ENCODE data around the gene OIP5. TPM values are rescaled to one million over a fixed set of nuclear protein-coding genes. Genes with fewer than 3 reads are reported as not detected.

Gene OIP5
- total and polyA plus RNA-seq, 2 of the 4 experiments (the other 2 are of a cell fraction), result 4.1 to 5.5 TPM

DNA sequence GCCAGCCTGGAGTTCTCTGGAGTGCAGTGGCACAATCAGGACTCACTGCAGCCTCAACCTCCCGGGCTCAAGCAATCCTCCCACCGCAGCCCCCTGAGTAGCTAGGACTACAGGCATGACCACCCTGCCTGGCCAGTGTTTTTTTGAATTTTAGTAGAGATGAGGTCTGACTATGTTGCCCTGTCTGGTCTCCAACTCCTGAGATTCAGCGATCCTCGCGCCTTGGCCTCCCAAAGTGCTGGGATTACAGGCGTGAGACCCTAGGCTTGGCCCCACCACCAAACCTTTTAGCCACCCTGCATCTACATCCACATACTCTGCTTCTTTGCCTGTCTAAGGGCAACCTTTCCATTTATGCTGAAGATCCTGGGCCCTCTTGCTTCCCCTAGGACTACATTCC, 4.7 kb upstream of the OIP5 start:
- Histone ChIP-seq H3K36me3 (ENCODE audit: control insufficient read depth, insufficient read depth, low read length) (no peaks in the 10 kb centered on the region), H3K27ac (ENCODE audit: insufficient read depth, low read length) (no peak overlapping the region), H2BK5ac (ENCODE audit: low read depth, low read length, poor library complexity, severe bottlenecking) (no peak overlapping the region), H3K79me1 (ENCODE audit: low read depth in 1 of 2, low read length in 2 of 2) (peaks cover 35 to 56% of the 10 kb centered on the region in 2 experiments), H3K23ac (ENCODE audit: low read depth, low read length) (peak overlapping the region; percentile 32; the same call in 1 of the 2 replicates), H2BK15ac (ENCODE audit: low read depth, low read length) (no peak overlapping the region), H3K4me3 (ENCODE audit: insufficient read depth, low read depth, low read length) (no peak overlapping the region), H3K27me3 (ENCODE audit: control insufficient read depth, insufficient read depth, low read length) (no peaks in the 10 kb centered on the region), H3K4me2 (ENCODE audit: low read depth, low read length) (no peak overlapping the region), H2BK20ac (ENCODE audit: low read depth, low read length) (no peak overlapping the region), H3K18ac (ENCODE audit: low read depth, low read length) (no peak overlapping the region), H4K91ac (ENCODE audit: insufficient read depth, low read depth, low read length) (no peak overlapping the region), H3K4ac (ENCODE audit: low read depth, low read length) (no peak overlapping the region), H4K5ac (ENCODE audit: low read depth, low read length) (no peak overlapping the region), H3K9me1 (ENCODE audit: insufficient read depth, low read length) (peaks cover 14% of the 10 kb centered on the region), H2AFZ (replicated peaks; ENCODE audit: low read length, poor library complexity) (no peak overlapping the region), H3K9me3 (ENCODE audit: control insufficient read depth, insufficient read depth, low read length) (no peaks in the 10 kb centered on the region), H4K20me1 (ENCODE audit: insufficient read depth, low read length) (no peaks in the 10 kb centered on the region), H2AK5ac (ENCODE audit: low read depth, low read length) (no peak overlapping the region), H4K8ac (ENCODE audit: low read depth in 2 of 2, low read length in 2 of 2) (peak overlapping the region in 1 of 2 experiments; percentile 70; a peak in 2 of 4 replicates), H3K56ac (ENCODE audit: extremely low read depth, insufficient read depth, low read length) (no peak overlapping the region), H2BK120ac (ENCODE audit: low read depth, low read length) (no peak overlapping the region), H3K9ac (ENCODE audit: low read depth, low read length) (no peak overlapping the region), H2AK9ac (replicated peaks; ENCODE audit: low read depth, low read length, poor library complexity) (no peak overlapping the region), H3K14ac (replicated peaks; ENCODE audit: low read depth, low read length) (no peak overlapping the region), H3K4me1 (ENCODE audit: control insufficient read depth, insufficient read depth, low read length) (0 out of 2 replicates have a peak, but pooled peaks cover 2% of the 10 kb centered on the region)
- CTCF ChIA-PET, result interaction anchor here (0.6 kb wide), 1 partner anchor 12 kb away, joined by 3 read pairs; no protein-coding TSS in a partner anchor
- intact Hi-C loops (cut with micrococcal nuclease), result no loop called here
- POLR2A ChIA-PET (ENCODE audit: unreplicated experiment), result no interaction called here
- BruUV-seq (replicated peaks), result no TSS peak
- TF ChIP-seq MAFK (IDR thresholded peaks at IDR 0.05; ENCODE audit: low read depth, low read length), result no peak
- TF ChIP-seq RFX5 (IDR thresholded peaks at IDR 0.05; ENCODE audit: low read depth, low read length), result no peak
- TF ChIP-seq, protein P1, sequence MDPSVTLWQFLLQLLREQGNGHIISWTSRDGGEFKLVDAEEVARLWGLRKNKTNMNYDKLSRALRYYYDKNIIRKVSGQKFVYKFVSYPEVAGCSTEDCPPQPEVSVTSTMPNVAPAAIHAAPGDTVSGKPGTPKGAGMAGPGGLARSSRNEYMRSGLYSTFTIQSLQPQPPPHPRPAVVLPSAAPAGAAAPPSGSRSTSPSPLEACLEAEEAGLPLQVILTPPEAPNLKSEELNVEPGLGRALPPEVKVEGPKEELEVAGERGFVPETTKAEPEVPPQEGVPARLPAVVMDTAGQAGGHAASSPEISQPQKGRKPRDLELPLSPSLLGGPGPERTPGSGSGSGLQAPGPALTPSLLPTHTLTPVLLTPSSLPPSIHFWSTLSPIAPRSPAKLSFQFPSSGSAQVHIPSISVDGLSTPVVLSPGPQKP (IDR thresholded peaks at IDR 0.05; ENCODE audit: borderline replicate concordance, low read depth, low read length), result no peak
- TF ChIP-seq RAD21 (IDR thresholded peaks at IDR 0.05; ENCODE audit: low read length), result no peak
- TF ChIP-seq MXI1 (IDR thresholded peaks at IDR 0.05; ENCODE audit: borderline replicate concordance, low read depth, low read length), result no peak
- TF ChIP-seq CEBPB (IDR thresholded peaks at IDR 0.05; ENCODE audit: low read depth, low read length), result no peak
- TF ChIP-seq CHD1 (IDR thresholded peaks at IDR 0.05; ENCODE audit: low read depth, low read length), result no peak
- no peak for TF ChIP-seq MAZ (IDR thresholded peaks at IDR 0.05; ENCODE audit: borderline replicate concordance, low read depth, low read length)
- no peak for TF ChIP-seq POLR2A (IDR thresholded peaks at IDR 0.05; ENCODE audit: low read depth, low read length)
- TF ChIP-seq RCOR1 (IDR thresholded peaks at IDR 0.05; ENCODE audit: insufficient replicate concordance, low read length), result no peak
- no peak for TF ChIP-seq BHLHE40 (IDR thresholded peaks at IDR 0.05; ENCODE audit: low read depth, low read length)
- TF ChIP-seq FOS (IDR thresholded peaks at IDR 0.05; ENCODE audit: low read depth, low read length), result no peak
- TF ChIP-seq NFE2L2 (IDR thresholded peaks at IDR 0.05; ENCODE audit: low read depth, low read length), result no peak
- no peak for TF ChIP-seq USF2 (IDR thresholded peaks at IDR 0.05; ENCODE audit: low read depth, low read length)
- TF ChIP-seq SMC3 (IDR thresholded peaks at IDR 0.05; ENCODE audit: low read depth, low read length), result no peak
- in situ Hi-C loops (cut with MboI; ENCODE audit: low sequenced_read_pairs), result no loop called here
- ATAC-seq (ENCODE audit: low read depth) (no peak), DNase-seq (no peak)
- WGBS, 2 experiments (ENCODE audit: extremely low coverage in 2 of 2, insufficient read length in 1 of 2), result 100% methylated on average over 1 of the region's 6 CpGs; no CpG with 5 or more reads in 1 of the 2 experiments
- dilution Hi-C loops (cut with HindIII; ENCODE audit: low sequenced_read_pairs, unreplicated experiment), result no loop called here
